ENCODE measurements around the gene KXD1.
"Not testable (repeated sequence)": the region's sequence is repeated elsewhere in the genome, so short reads cannot be mapped to it uniquely, and the experiment has no call there.

The KXD1 gene

GRCh38 chr19:18536475-18536874 is 21.2 kb upstream of the KXD1 start:
- DNase-seq = no peak

GRCh38 chr19:18537431-18537830 is 20.2 kb upstream of the KXD1 start:
- no peak for DNase-seq

GRCh38 chr19:18538115-18538514 is 19.6 kb upstream of the KXD1 start:
- no peak for DNase-seq

- no peak for DNase-seq
Observed at GRCh38 chr19:18539372-18539771, 18.3 kb upstream of the KXD1 start.

GRCh38 chr19:18540200-18540599 is 17.5 kb upstream of the KXD1 start:
- not testable (repeated sequence) for DNase-seq

GRCh38 chr19:18541258-18541991 is 16.2 kb upstream of the KXD1 start:
- no peak for DNase-seq

- no peak for DNase-seq
Observed at GRCh38 chr19:18541992-18542940, 15.4 kb upstream of the KXD1 start.

GRCh38 chr19:18542941-18543813 is 14.5 kb upstream of the KXD1 start, which contains the start of gene FKBP8:
Gene FKBP8 (minus strand): TSS chr19:18543573. CDS start chr19:18541970, 1,603 bp downstream.
- peak; percentile 92 to 94 for DNase-seq

GRCh38 chr19:18543814-18544475 is 13.7 kb upstream of the KXD1 start:
- peak; percentile 86 to 90 for DNase-seq

GRCh38 chr19:18551631-18552030 is 6.0 kb upstream of the KXD1 start:
- DNase-seq = no peak

GRCh38 chr19:18558202-18558555 is 509 bp downstream of the KXD1 start:
- peak in 1 of 2 donors; percentile 25 for DNase-seq

GRCh38 chr19:18558604-18559003 is 934 bp downstream of the KXD1 start:
- DNase-seq = no peak

- DNase-seq = no peak
Observed at GRCh38 chr19:18559685-18560084, 2.0 kb downstream of the KXD1 start.

GRCh38 chr19:18562086-18562485 is 4.4 kb downstream of the KXD1 start:
- DNase-seq = no peak

GRCh38 chr19:18566953-18567352 is 9.3 kb downstream of the KXD1 start:
- DNase-seq = no peak

- no peak for DNase-seq
Observed at GRCh38 chr19:18568367-18568766, 10.7 kb downstream of the KXD1 start.

- peak; percentile 98 to 99 for DNase-seq
Observed at GRCh38 chr19:18571564-18572344, 14.1 kb downstream of the KXD1 start, which contains the start of gene UBA52. Gene UBA52 (plus strand): TSS chr19:18571857. CDS start chr19:18573301, 1,444 bp downstream.

GRCh38 chr19:18574691-18575291 is 17.1 kb downstream of the KXD1 start:
- DNase-seq = no peak

GRCh38 chr19:18576383-18576782 is 18.7 kb downstream of the KXD1 start:
- no peak for DNase-seq

- DNase-seq = no peak
Observed at GRCh38 chr19:18577365-18577914, 19.8 kb downstream of the KXD1 start.

GRCh38 chr19:18580311-18580710 is 22.6 kb downstream of the KXD1 start:
- no peak for DNase-seq

Data from CD4-positive, alpha-beta T cell treated with Interleukin-1 beta for 1 hour (primary cell).